H1 (cell line): ENCODE data around the gene ASIC2. TPM values are rescaled to one million over a fixed set of nuclear protein-coding genes. Genes with fewer than 3 reads are reported as not detected.

ENCODE experiments used
- CTCF ChIA-PET: fragments of 300-600 bp; sonication (Branson Sonifier 250); formaldehyde crosslinking; loops from one replicate; lab custom pipeline; 2021; ENCODE audit not compliant: partially characterized antibody; lab: Charles Lee
- POLR2A ChIA-PET: fragments of 300-600 bp; sonication (Branson Sonifier 250); formaldehyde crosslinking; loops from one replicate; lab custom pipeline; 2021; ENCODE audit warnings: inconsistent platforms; ENCODE audit not compliant: partially characterized antibody; lab: Charles Lee
- DNase-seq, 2 experiments: peaks; one replicate each; pipeline versions ENCODE4 v3.0.0 to v3.0.0-alpha.2; 2010 to 2022; ENCODE audit warnings: low spot score in 2 of 2, low read depth in 1 of 2, mixed read lengths in 1 of 2
- FAIRE-seq: peaks from 2 replicates; lab custom pipeline; 2011; peaks lifted over from hg19 to GRCh38; lab: Jason Lieb, UNC
- H2AFZ ChIP-seq: 2 replicates; pipeline ENCODE4 v1.8.1; 2012; ENCODE audit warnings: low read length, inconsistent platforms
- H2AK5ac ChIP-seq: 2 replicates; pipeline ENCODE4 v1.6.1; 2013; ENCODE audit warnings: low read depth, low read length
- H2BK120ac ChIP-seq: replicated peaks from 2 replicates; pipeline ENCODE3; 2013; ENCODE audit warnings: low read depth, low read length, inconsistent platforms
- H2BK12ac ChIP-seq: 2 replicates; pipeline ENCODE4 v1.6.1; 2013; ENCODE audit warnings: low read depth, low read length
- H2BK15ac ChIP-seq: 2 replicates; pipeline ENCODE4 v1.6.1; 2013; ENCODE audit warnings: low read length
- H2BK20ac ChIP-seq: 2 replicates; pipeline ENCODE4 v1.6.1; 2013; ENCODE audit warnings: low read length
- H2BK5ac ChIP-seq: 2 replicates; pipeline ENCODE4 v1.6.1; 2013; ENCODE audit warnings: low read depth, low read length
- H3K14ac ChIP-seq: 2 replicates; pipeline ENCODE4 v1.6.1; 2013; ENCODE audit warnings: inconsistent platforms; ENCODE audit not compliant: insufficient read length
- H3K18ac ChIP-seq: 2 replicates; pipeline ENCODE4 v1.6.1; 2013; ENCODE audit warnings: low read length; ENCODE audit errors: extremely low read depth
- H3K23ac ChIP-seq: 2 replicates; pipeline ENCODE4 v1.6.1; 2013; ENCODE audit warnings: inconsistent platforms; ENCODE audit not compliant: insufficient read length
- H3K23me2 ChIP-seq: 2 replicates; pipeline ENCODE4 v1.6.1; 2013; ENCODE audit warnings: low read depth, low read length
- H3K27ac ChIP-seq: 2 replicates; pipeline ENCODE4 v1.6.1; 2011; ENCODE audit warnings: low read depth, low read length, inconsistent platforms
- H3K27me3 ChIP-seq, 4 experiments: replicated peaks in 1 of 4; 1 replicate in 1 of 4; 2 replicates in 3 of 4; pipeline versions ENCODE4 v1.6.1 to v1.8.1; 2011 to 2013; ENCODE audit warnings: low read length in 3 of 4, mild to moderate bottlenecking in 3 of 4, inconsistent platforms in 2 of 4, mixed read lengths in 2 of 4, moderate library complexity in 1 of 4; ENCODE audit not compliant: control insufficient read depth in 3 of 4, insufficient read depth in 3 of 4; ENCODE audit errors: extremely low read depth in 1 of 4
- H3K36me3 ChIP-seq, 4 experiments: 2 replicates each; pipeline versions ENCODE4 v1.6.1 to v1.8.1; 2011 to 2013; ENCODE audit warnings: mild to moderate bottlenecking in 4 of 4, low read length in 3 of 4, moderate library complexity in 2 of 4, control low read depth in 1 of 4, inconsistent platforms in 1 of 4; ENCODE audit not compliant: insufficient read depth in 4 of 4, control insufficient read depth in 2 of 4
- H3K4ac ChIP-seq: replicated peaks from 2 replicates; pipeline ENCODE3; 2013; ENCODE audit warnings: low read length, low read depth, mixed read lengths, inconsistent platforms; ENCODE audit not compliant: insufficient read length
- H3K4me1 ChIP-seq, 4 experiments: replicated peaks in 1 of 4; 1 replicate in 1 of 4; 2 replicates in 3 of 4; pipeline versions ENCODE4 v1.6.1 to v1.8.1; 2011 to 2013; ENCODE audit warnings: low read length in 3 of 4, inconsistent platforms in 2 of 4, mixed read lengths in 1 of 4; ENCODE audit not compliant: insufficient read depth in 4 of 4, control insufficient read depth in 3 of 4
- H3K4me2 ChIP-seq, 2 experiments: 2 replicates each; pipeline versions ENCODE4 v1.6.1 to v1.8.1; 2011 to 2013; ENCODE audit warnings: low read depth in 2 of 2, low read length in 2 of 2, control low read depth in 1 of 2, inconsistent platforms in 1 of 2, mild to moderate bottlenecking in 1 of 2; ENCODE audit not compliant: insufficient read depth in 1 of 2
- H3K4me3 ChIP-seq, 4 experiments: fragments of 200-600, 300-600 bp in 1 of 4; sonication (generic), shearing (Covaris generic), sonication (Bioruptor Twin) in 1 of 4; 2 replicates each; pipeline versions ENCODE4 v1.5.1 to v1.8.1; 2011 to 2016; ENCODE audit warnings: low read length in 4 of 4, low read depth in 3 of 4, control low read depth in 2 of 4, inconsistent platforms in 2 of 4, mild to moderate bottlenecking in 2 of 4, mixed read lengths in 1 of 4, moderate library complexity in 1 of 4; ENCODE audit not compliant: insufficient read depth in 2 of 4; ENCODE audit errors: extremely low read depth in 1 of 4
- H3K56ac ChIP-seq: replicated peaks from 2 replicates; pipeline ENCODE3; 2013; ENCODE audit warnings: low read depth, mild to moderate bottlenecking, mixed read lengths, low read length, inconsistent platforms; ENCODE audit not compliant: insufficient read length
- H3K79me1 ChIP-seq: 2 replicates; pipeline ENCODE4 v1.6.1; 2013; ENCODE audit warnings: low read depth, low read length, control low read depth
- H3K79me2 ChIP-seq, 2 experiments: 2 replicates each; pipeline versions ENCODE4 v1.6.1 to v1.8.1; 2012 to 2013; ENCODE audit warnings: low read length in 2 of 2, mild to moderate bottlenecking in 2 of 2, inconsistent platforms in 1 of 2; ENCODE audit not compliant: insufficient read depth in 2 of 2, control insufficient read depth in 1 of 2
- H3K9ac ChIP-seq, 4 experiments: replicated peaks in 1 of 4; 1 replicate in 1 of 4; 2 replicates in 3 of 4; pipeline versions ENCODE4 v1.6.1 to v1.8.1; 2011 to 2013; ENCODE audit warnings: low read depth in 3 of 4, low read length in 3 of 4, control low read depth in 2 of 4, mild to moderate bottlenecking in 2 of 4, moderate library complexity in 2 of 4, inconsistent platforms in 1 of 4; ENCODE audit errors: extremely low read depth in 1 of 4
- H3K9me3 ChIP-seq, 2 experiments: 2 replicates each; pipeline versions ENCODE4 v1.6.1 to v1.8.1; 2012 to 2013; ENCODE audit warnings: mild to moderate bottlenecking in 2 of 2, moderate library complexity in 2 of 2, control low read depth in 1 of 2, inconsistent platforms in 1 of 2, low read depth in 1 of 2, low read length in 1 of 2, mixed read lengths in 1 of 2; ENCODE audit not compliant: insufficient read depth in 2 of 2
- H4K20me1 ChIP-seq, 2 experiments: replicated peaks in 1 of 2; 2 replicates each; pipeline versions ENCODE3 to v1.8.1; 2011 to 2013; ENCODE audit warnings: inconsistent platforms in 2 of 2, low read length in 2 of 2, mild to moderate bottlenecking in 1 of 2; ENCODE audit not compliant: insufficient read depth in 2 of 2, control insufficient read depth in 1 of 2
- H4K5ac ChIP-seq: 2 replicates; pipeline ENCODE4 v1.6.1; 2013; ENCODE audit warnings: low read length, low read depth, mixed read lengths, inconsistent platforms; ENCODE audit not compliant: insufficient read length
- H4K8ac ChIP-seq: 2 replicates; pipeline ENCODE4 v1.8.0; 2013; ENCODE audit warnings: mild to moderate bottlenecking, moderate library complexity, low read length, inconsistent platforms; ENCODE audit not compliant: insufficient read depth; ENCODE audit errors: extremely low read depth
- H4K91ac ChIP-seq: replicated peaks from 2 replicates; pipeline ENCODE3; 2013; ENCODE audit warnings: low read length, mixed read lengths, inconsistent platforms; ENCODE audit not compliant: insufficient read length
- ATF3 ChIP-seq: IDR thresholded peaks from 2 replicates; pipeline ENCODE4 v1.6.1; 2011; ENCODE audit warnings: low read depth, mild to moderate bottlenecking, low read length; ENCODE audit not compliant: insufficient read depth
- polyA plus RNA-seq, 7 experiments: library from polyadenylated mRNA; depleted of rRNA in 3 of 7; stranded (reverse) in 5 of 7; unstranded in 2 of 7; fragments of >200 nt in 5 of 7; fragments of 200-250 nt in 2 of 7; gene quantifications; 1 replicate in 5 of 7; 2 replicates in 1 of 7; 4 replicates in 1 of 7; pipeline versions ENCODE4 v1.2.1 to v1.2.3, GENCODE V29; 2011 to 2013; ENCODE audit warnings: missing spikeins in 2 of 7, mixed read lengths in 2 of 7
- total RNA-seq: library from RNA; stranded (reverse); fragmentation: NEBNext Ultra II Directional; extraction: Animal tissue kit (Norgen Biotek cat#: 25700); gene quantifications from 2 replicates; pipeline ENCODE4 v1.2.1, GENCODE V29; 2021

The ASIC2 gene
- total and polyA plus RNA-seq, 2 of the 8 experiments (the other 6 are each of a cell fraction or from before 2014, with no cell fraction given), result 0.86 to 1.2 TPM

GRCh38 chr17:33124185-33124584 is 168.9 kb downstream of the ASIC2 start:
- Histone ChIP-seq H3K56ac (no peak overlapping the region), H4K20me1 (no peaks in the 10 kb centered on the region), H2BK20ac (no peak overlapping the region), H4K91ac (no peak overlapping the region), H3K23me2 (no peaks in the 10 kb centered on the region), H3K4me1 (no peaks in the 10 kb centered on the region), H2BK15ac (no peak overlapping the region), H3K79me1 (no peaks in the 10 kb centered on the region), H3K27ac (no peak overlapping the region), H4K8ac (no peak overlapping the region), H2AFZ (no peak overlapping the region), H3K36me3 (no peaks in the 10 kb centered on the region), H3K18ac (no peak overlapping the region), H2BK5ac (no peak overlapping the region), H3K4me2 (no peak overlapping the region), H3K79me2 (no peaks in the 10 kb centered on the region), H2BK12ac (no peak overlapping the region), H2BK120ac (no peak overlapping the region), H3K9me3 (no peaks in the 10 kb centered on the region), H3K23ac (no peak overlapping the region), H3K9ac (no peak overlapping the region), H3K14ac (no peak overlapping the region), H3K4me3 (no peak overlapping the region), H4K5ac (no peak overlapping the region), H3K4ac (no peak overlapping the region), H2AK5ac (no peak overlapping the region), H3K27me3 (no peaks in the 10 kb centered on the region; a peak in 1 of 7 replicates)
- no peak for FAIRE-seq
- POLR2A ChIA-PET, result no interaction called here
- DNase-seq, result no peak
- CTCF ChIA-PET, result interaction anchor here (0.6 to 1.1 kb wide), 2 partner anchors 75 to 504 kb away, joined by 3 to 5 read pairs; no protein-coding TSS in a partner anchor
- no peak for TF ChIP-seq ATF3
